ENCODE results near the gene FBXO8.

Gene FBXO8, protein sequence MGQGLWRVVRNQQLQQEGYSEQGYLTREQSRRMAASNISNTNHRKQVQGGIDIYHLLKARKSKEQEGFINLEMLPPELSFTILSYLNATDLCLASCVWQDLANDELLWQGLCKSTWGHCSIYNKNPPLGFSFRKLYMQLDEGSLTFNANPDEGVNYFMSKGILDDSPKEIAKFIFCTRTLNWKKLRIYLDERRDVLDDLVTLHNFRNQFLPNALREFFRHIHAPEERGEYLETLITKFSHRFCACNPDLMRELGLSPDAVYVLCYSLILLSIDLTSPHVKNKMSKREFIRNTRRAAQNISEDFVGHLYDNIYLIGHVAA

DNA sequence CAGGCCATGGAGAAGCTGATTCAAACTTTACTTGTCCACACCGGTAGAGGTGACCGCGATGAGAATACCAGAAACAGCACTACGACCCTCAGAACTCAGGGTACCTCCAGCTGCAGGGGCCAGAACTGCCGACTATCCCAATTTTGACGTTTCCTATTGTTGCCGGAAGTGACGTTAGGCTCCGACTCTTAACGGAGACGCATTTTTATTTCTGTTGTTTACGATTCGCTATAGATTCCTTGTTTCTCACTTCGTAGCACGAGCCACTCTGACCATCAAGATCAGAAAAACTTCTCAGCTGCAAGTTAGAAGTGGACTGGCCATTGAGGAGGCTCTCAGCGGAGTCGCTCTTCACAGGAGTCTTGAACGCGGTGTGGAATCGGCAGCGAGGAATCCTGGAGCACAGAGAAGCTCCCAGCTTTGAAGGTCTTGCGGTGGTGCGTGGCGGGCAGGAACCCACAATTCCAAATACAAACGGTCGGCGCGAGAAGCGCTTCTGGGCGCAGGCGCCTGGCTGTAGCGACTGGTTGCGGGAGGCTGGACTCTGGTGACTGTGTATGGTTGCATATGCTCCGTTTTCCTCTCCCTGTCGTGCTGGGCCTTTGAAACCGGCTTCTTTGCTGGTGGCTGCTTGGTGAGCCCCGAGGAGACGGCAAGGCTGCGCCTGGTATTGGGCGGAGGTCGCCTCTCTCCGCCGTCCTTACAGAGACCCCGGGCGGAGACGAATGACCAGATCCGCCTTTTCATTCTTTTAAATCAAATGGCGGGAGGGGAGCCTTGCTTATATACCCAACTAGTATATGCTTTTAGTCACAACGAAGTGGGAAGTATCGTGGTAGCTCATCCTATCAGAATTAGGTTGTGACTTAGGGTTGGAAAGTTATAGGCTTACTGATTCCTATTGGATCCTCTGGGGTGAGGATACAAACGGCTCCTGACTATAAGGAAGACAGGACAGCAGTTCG, at the start of gene FBXO8, which contains the start of gene CEP44:
Gene FBXO8 (minus strand): TSS at position 161 of the 965 bp plus-strand sequence. CDS start 20,575 bp downstream, outside the sequence.
Gene CEP44 (plus strand): TSS at position 405 of the 965 bp plus-strand sequence. CDS start 15,211 bp downstream, outside the sequence.
- Histone ChIP-seq H3K27ac (ENCODE audit: low read depth in 2 of 2, low read length in 2 of 2) (peak within 1 kb of the TSS; percentile 93 to 98), H3K27me3 (ENCODE audit: control insufficient read depth in 2 of 2, insufficient read depth in 2 of 2, low read length in 2 of 2) (no peaks in the 10 kb centered on the region), H3K36me3 (ENCODE audit: control insufficient read depth in 2 of 2, insufficient read depth in 2 of 2, low read length in 2 of 2) (no peaks in the 10 kb centered on the region), H3K9ac (ENCODE audit: low read depth in 1 of 2, low read length in 2 of 2) (peak within 1 kb of the TSS; percentile 92 to 97), H3K4me1 (ENCODE audit: control insufficient read depth in 2 of 2, insufficient read depth in 2 of 2, low read length in 2 of 2) (peaks cover 9 to 17% of the 10 kb centered on the region in 2 donors), H3K9me3 (ENCODE audit: control insufficient read depth in 2 of 2, low read length in 2 of 2) (no peaks in the 10 kb centered on the region), H3K4me3 (ENCODE audit: low read length in 2 of 2) (peak within 1 kb of the TSS; percentile 98 to 99)

DNA sequence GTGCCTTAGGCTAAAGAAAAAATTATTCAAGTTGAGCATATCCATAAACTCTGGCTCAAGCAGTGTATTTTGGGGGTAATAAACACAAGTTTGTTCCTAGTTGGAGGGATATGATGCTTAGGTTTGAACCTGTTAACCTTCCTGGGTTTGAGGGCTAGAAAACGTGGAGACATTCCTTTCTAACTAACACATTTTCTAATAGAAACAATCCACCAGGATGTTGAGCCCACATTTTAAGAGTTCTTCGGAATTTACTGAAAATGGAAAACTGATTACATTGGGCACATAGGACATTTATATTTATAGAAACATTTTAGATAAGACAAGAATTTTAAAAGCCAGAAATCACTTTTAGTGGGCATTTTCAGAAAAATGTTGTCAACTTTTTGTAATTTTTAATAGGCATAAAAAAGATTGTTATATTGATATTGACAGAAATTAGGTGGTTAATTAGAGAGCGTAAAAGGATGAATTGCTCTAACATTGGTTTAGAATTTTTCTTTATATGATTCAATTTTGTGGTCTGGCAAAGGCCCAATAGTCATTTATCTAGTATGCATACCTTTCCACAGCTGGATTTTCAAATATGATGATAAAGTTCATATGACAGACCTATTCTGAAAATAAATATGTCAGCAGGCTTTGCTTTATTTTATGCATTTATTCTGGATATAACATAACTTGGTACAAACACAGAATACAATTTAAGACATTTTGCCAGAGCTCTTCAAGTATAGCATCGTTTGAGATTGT, 49.5 kb upstream of the FBXO8 start:
- H3K27ac ChIP-seq (ENCODE audit: low read depth in 2 of 2, low read length in 2 of 2), result no peak overlapping the region
- H3K36me3 ChIP-seq (ENCODE audit: control insufficient read depth in 2 of 2, insufficient read depth in 2 of 2, low read length in 2 of 2), result no peaks in the 10 kb centered on the region
- no peak overlapping the region for H3K4me3 ChIP-seq (ENCODE audit: low read length in 2 of 2)
- H3K9me3 ChIP-seq (ENCODE audit: control insufficient read depth in 2 of 2, low read length in 2 of 2), result no peaks in the 10 kb centered on the region
- no peak overlapping the region for H3K9ac ChIP-seq (ENCODE audit: low read depth in 1 of 2, low read length in 2 of 2)
- H3K27me3 ChIP-seq (ENCODE audit: control insufficient read depth in 2 of 2, insufficient read depth in 2 of 2, low read length in 2 of 2), result no peaks in the 10 kb centered on the region
- no peaks in the 10 kb centered on the region for H3K4me1 ChIP-seq (ENCODE audit: control insufficient read depth in 2 of 2, insufficient read depth in 2 of 2, low read length in 2 of 2)

DNA sequence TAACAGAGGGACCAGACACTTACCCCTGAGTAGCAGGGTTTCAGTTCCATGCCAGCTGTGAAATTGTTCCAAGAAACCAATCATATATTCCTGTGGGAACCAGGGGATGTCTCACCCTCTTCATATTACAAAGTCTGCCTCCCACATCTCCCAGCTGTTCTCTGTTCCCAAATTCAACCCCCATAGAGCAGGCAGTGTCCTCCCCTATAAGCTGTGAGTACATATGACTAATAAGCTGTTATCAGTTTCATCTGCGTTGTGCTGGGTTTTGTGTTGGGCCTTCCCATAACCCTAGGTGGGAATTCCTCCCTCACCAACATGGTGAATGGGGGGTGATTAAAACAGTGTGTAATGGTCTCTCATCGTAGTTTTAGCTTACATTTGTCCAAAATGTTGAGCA, 41.3 kb upstream of the FBXO8 start:
- no peak overlapping the region for H3K4me3 ChIP-seq (ENCODE audit: low read length in 2 of 2)
- no peaks in the 10 kb centered on the region for H3K36me3 ChIP-seq (ENCODE audit: control insufficient read depth in 2 of 2, insufficient read depth in 2 of 2, low read length in 2 of 2)
- H3K27ac ChIP-seq (ENCODE audit: low read depth in 2 of 2, low read length in 2 of 2), result no peak overlapping the region
- no peaks in the 10 kb centered on the region for H3K9me3 ChIP-seq (ENCODE audit: control insufficient read depth in 2 of 2, low read length in 2 of 2)
- H3K4me1 ChIP-seq (ENCODE audit: control insufficient read depth in 2 of 2, insufficient read depth in 2 of 2, low read length in 2 of 2), result no peaks in the 10 kb centered on the region
- H3K9ac ChIP-seq (ENCODE audit: low read depth in 1 of 2, low read length in 2 of 2), result no peak overlapping the region
- H3K27me3 ChIP-seq (ENCODE audit: control insufficient read depth in 2 of 2, insufficient read depth in 2 of 2, low read length in 2 of 2), result no peaks in the 10 kb centered on the region

DNA sequence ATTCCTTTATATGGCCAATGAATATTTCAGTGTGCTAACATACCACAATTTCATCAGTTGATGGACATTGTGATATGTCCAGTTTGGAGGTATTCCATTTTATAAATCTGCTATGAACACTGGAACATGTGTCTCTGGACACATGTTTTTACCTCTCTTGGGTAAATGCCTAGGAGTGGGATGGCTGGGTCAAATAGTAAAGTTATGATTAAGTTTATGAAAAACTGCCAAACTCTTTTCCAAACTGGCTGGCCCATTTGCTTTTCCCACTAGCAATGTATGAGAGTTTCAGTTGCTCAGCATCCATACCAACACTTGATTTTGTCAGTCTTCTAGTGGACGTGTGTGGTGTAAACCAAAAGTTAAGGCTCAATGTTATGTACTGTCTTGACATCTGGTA, 40.8 kb upstream of the FBXO8 start:
- no peaks in the 10 kb centered on the region for H3K27me3 ChIP-seq (ENCODE audit: control insufficient read depth in 2 of 2, insufficient read depth in 2 of 2, low read length in 2 of 2)
- no peaks in the 10 kb centered on the region for H3K36me3 ChIP-seq (ENCODE audit: control insufficient read depth in 2 of 2, insufficient read depth in 2 of 2, low read length in 2 of 2)
- no peaks in the 10 kb centered on the region for H3K9me3 ChIP-seq (ENCODE audit: control insufficient read depth in 2 of 2, low read length in 2 of 2)
- H3K9ac ChIP-seq (ENCODE audit: low read depth in 1 of 2, low read length in 2 of 2), result no peak overlapping the region
- no peak overlapping the region for H3K27ac ChIP-seq (ENCODE audit: low read depth in 2 of 2, low read length in 2 of 2)
- no peak overlapping the region for H3K4me3 ChIP-seq (ENCODE audit: low read length in 2 of 2)
- H3K4me1 ChIP-seq (ENCODE audit: control insufficient read depth in 2 of 2, insufficient read depth in 2 of 2, low read length in 2 of 2), result no peaks in the 10 kb centered on the region

DNA sequence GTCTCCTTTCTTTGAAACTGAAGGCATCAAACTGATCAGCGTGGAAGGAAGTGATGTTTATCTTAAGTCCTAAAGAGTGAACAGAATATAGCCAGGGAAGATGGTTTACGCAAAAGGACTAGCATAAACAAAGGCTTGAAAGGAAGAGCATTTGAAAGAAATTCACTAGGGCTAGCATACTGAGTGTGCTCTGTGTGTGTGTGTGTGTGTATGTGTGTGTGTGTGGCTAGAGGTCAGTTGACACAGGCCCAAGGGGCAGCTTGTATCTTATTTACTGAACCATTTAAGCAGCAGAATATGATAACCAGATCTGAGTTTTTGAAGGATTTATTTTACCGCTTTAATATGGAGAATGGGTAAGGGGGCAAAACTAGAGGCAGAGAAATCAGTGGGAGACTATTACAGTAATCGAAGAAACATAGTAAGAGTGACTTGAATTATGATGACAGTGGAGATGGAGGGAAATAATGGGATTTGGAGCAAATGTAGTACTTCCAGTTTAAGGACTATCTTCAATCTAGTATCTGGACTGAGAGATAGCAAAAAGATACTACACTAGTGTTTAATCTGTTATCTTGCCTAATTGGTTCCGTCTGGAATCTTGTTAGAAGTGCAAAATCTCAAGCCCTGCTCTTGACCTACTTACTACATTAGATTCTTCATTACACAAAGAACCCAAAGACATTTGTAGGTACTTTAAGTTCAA, 37.2 kb upstream of the FBXO8 start:
- H3K36me3 ChIP-seq (ENCODE audit: control insufficient read depth in 2 of 2, insufficient read depth in 2 of 2, low read length in 2 of 2), result peaks cover 2 to 5% of the 10 kb centered on the region in 2 donors
- no peaks in the 10 kb centered on the region for H3K9me3 ChIP-seq (ENCODE audit: control insufficient read depth in 2 of 2, low read length in 2 of 2)
- H3K27ac ChIP-seq (ENCODE audit: low read depth in 2 of 2, low read length in 2 of 2), result no peak overlapping the region
- no peak overlapping the region for H3K4me3 ChIP-seq (ENCODE audit: low read length in 2 of 2)
- H3K9ac ChIP-seq (ENCODE audit: low read depth in 1 of 2, low read length in 2 of 2), result no peak overlapping the region
- H3K4me1 ChIP-seq (ENCODE audit: control insufficient read depth in 2 of 2, insufficient read depth in 2 of 2, low read length in 2 of 2), result no peaks in the 10 kb centered on the region
- no peaks in the 10 kb centered on the region for H3K27me3 ChIP-seq (ENCODE audit: control insufficient read depth in 2 of 2, insufficient read depth in 2 of 2, low read length in 2 of 2)

DNA sequence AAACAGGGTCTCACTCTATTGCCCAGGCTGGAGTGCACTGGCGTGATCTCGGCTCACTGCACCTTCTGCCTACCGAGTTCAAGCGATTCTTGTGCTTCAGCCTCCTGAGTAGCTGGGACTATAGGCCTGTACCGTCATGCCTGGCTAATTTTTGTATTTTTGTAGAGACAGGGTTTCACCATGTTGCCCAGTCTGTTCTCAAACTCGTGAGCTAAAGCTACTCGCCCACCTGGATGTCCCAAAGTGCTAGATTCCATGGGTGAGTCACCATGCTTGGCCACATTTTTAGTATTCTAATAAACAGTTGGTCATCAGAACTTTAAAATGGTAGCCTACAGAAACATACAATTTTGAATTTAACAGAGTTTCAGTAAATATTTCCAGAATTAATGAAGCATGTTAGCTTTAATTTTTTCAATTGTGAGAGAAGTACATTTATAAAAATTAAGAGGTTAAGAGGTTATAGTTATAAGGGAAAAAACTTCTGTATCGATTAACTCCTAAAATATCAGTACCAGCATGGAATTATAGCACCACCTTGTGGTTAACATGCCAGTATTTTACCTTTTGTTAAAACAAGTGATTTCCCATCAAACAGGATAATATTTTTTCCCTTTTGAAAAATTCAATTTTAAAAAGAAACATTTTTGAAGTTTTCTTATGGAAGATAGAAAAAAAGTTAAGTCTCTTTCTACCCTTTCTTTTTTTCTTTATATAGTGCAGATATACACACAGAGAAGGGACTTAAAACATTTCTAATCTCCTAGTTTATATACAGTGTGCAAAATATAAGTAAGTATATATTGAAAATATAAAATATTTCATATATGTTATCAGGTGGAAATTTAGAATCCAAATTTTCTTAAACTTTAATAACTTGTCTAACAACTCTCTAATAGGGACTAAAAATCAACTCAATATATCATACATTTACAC, 35.6 kb upstream of the FBXO8 start:
- H3K36me3 ChIP-seq (ENCODE audit: control insufficient read depth in 2 of 2, insufficient read depth in 2 of 2, low read length in 2 of 2), result peaks cover 2 to 5% of the 10 kb centered on the region in 2 donors
- no peak overlapping the region for H3K27ac ChIP-seq (ENCODE audit: low read depth in 2 of 2, low read length in 2 of 2)
- no peak overlapping the region for H3K4me3 ChIP-seq (ENCODE audit: low read length in 2 of 2)
- no peaks in the 10 kb centered on the region for H3K4me1 ChIP-seq (ENCODE audit: control insufficient read depth in 2 of 2, insufficient read depth in 2 of 2, low read length in 2 of 2)
- H3K9ac ChIP-seq (ENCODE audit: low read depth in 1 of 2, low read length in 2 of 2), result no peak overlapping the region
- no peaks in the 10 kb centered on the region for H3K27me3 ChIP-seq (ENCODE audit: control insufficient read depth in 2 of 2, insufficient read depth in 2 of 2, low read length in 2 of 2)
- H3K9me3 ChIP-seq (ENCODE audit: control insufficient read depth in 2 of 2, low read length in 2 of 2), result no peaks in the 10 kb centered on the region

DNA sequence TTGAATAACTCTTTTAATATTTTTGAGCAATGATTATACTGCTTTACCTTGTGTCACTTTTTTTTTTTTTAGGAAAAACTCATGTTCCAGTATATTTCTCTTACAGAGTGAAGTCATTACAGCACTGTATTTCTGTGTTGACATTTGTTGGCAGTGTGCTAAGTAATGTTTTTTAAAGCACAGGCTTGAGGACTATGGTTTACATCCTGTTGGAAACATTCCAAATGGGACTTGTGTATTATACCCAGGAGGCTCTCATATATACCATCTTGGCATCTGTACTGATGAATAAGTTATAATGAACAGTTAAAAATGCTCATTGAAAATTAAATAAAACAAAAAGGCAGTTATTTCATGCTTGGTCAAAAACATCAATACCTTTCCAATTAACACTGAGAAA, 34.1 kb upstream of the FBXO8 start:
- Histone ChIP-seq H3K36me3 (ENCODE audit: control insufficient read depth in 2 of 2, insufficient read depth in 2 of 2, low read length in 2 of 2) (peaks cover 3 to 5% of the 10 kb centered on the region in 2 donors), H3K9ac (ENCODE audit: low read depth in 1 of 2, low read length in 2 of 2) (no peak overlapping the region), H3K27ac (ENCODE audit: low read depth in 2 of 2, low read length in 2 of 2) (no peak overlapping the region), H3K4me3 (ENCODE audit: low read length in 2 of 2) (no peak overlapping the region), H3K27me3 (ENCODE audit: control insufficient read depth in 2 of 2, insufficient read depth in 2 of 2, low read length in 2 of 2) (no peaks in the 10 kb centered on the region), H3K4me1 (ENCODE audit: control insufficient read depth in 2 of 2, insufficient read depth in 2 of 2, low read length in 2 of 2) (no peaks in the 10 kb centered on the region), H3K9me3 (ENCODE audit: control insufficient read depth in 2 of 2, low read length in 2 of 2) (no peaks in the 10 kb centered on the region)

DNA sequence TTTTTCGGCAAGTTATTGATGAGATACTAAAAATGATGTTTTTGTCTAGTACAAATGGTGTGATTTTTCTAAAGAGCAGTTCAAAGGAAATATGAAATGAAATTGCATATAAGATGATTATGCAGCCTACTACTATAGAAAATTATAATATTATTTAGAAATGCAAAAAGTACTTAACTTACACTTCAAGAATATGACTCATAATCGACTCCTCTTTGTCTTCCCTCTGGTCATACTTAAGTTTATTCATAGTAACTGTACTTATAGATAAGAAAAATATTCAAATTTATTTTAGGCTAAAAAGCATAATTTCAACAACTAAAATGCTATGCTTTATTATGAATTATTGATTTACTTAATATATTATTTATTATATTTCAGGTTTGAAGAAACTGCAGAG, 33.5 kb upstream of the FBXO8 start:
- Histone ChIP-seq H3K4me3 (ENCODE audit: low read length in 2 of 2) (no peak overlapping the region), H3K9ac (ENCODE audit: low read depth in 1 of 2, low read length in 2 of 2) (no peak overlapping the region), H3K27me3 (ENCODE audit: control insufficient read depth in 2 of 2, insufficient read depth in 2 of 2, low read length in 2 of 2) (no peaks in the 10 kb centered on the region), H3K4me1 (ENCODE audit: control insufficient read depth in 2 of 2, insufficient read depth in 2 of 2, low read length in 2 of 2) (no peaks in the 10 kb centered on the region), H3K27ac (ENCODE audit: low read depth in 2 of 2, low read length in 2 of 2) (no peak overlapping the region), H3K36me3 (ENCODE audit: control insufficient read depth in 2 of 2, insufficient read depth in 2 of 2, low read length in 2 of 2) (peaks cover 5 to 9% of the 10 kb centered on the region in 2 donors), H3K9me3 (ENCODE audit: control insufficient read depth in 2 of 2, low read length in 2 of 2) (no peaks in the 10 kb centered on the region)

DNA sequence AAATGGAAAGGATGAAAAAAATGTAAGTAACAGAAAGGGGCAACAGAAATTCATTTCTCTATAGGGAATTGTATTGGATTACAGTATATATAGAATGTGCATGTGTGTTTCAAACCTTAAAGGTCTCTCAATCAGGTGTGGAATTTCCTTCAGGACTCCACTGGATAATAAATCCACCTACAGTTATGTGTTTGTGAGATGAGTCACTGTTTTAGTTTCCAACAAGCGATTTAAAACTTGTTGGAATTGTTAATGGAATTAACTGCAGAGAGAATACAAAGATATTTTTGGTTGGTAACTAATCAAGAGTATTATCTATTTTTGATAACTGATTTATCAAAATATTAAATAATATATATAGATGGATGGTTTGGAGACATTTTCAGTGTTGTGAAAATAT, 33.1 kb upstream of the FBXO8 start:
- no peaks in the 10 kb centered on the region for H3K4me1 ChIP-seq (ENCODE audit: control insufficient read depth in 2 of 2, insufficient read depth in 2 of 2, low read length in 2 of 2)
- no peak overlapping the region for H3K27ac ChIP-seq (ENCODE audit: low read depth in 2 of 2, low read length in 2 of 2)
- H3K4me3 ChIP-seq (ENCODE audit: low read length in 2 of 2), result no peak overlapping the region
- no peaks in the 10 kb centered on the region for H3K9me3 ChIP-seq (ENCODE audit: control insufficient read depth in 2 of 2, low read length in 2 of 2)
- peaks cover 5 to 13% of the 10 kb centered on the region in 2 donors for H3K36me3 ChIP-seq (ENCODE audit: control insufficient read depth in 2 of 2, insufficient read depth in 2 of 2, low read length in 2 of 2)
- no peak overlapping the region for H3K9ac ChIP-seq (ENCODE audit: low read depth in 1 of 2, low read length in 2 of 2)
- no peaks in the 10 kb centered on the region for H3K27me3 ChIP-seq (ENCODE audit: control insufficient read depth in 2 of 2, insufficient read depth in 2 of 2, low read length in 2 of 2)

All from mucosa of rectum (tissue), 2 donors.